ENCODE measurements around the gene TUBB4B.

TUBB4B gene

DNA sequence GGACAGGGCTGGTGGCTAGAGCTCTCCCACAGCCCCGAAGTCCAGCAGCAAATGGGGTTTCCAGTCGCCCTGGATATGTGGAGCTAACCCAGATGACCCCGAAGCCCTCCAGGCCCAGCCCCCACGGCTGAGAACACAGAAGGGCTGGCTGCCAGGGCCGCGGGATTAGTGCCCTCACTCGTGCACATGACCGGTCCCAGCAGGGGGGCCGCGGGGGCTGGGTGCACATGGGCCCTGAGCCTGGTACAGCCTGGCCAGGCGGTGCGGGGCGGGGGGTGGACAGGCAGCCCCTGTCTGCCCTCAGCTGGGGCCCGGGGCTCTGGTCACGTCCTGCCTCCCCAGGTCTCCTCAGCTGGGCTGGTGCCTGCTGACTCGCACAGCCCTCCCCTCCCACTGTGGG lies 46.7 kb upstream of the TUBB4B start (continued):
- TF ChIP-seq BCL11B (tag by site-specific recombination; IDR thresholded peaks at IDR 0.05; ENCODE audit: low read depth), result peak; percentile 2; the same call in 1 of the 2 replicates
- no peak for TF ChIP-seq ZNF416 (tag by site-specific recombination; IDR thresholded peaks at IDR 0.05)
- TF ChIP-seq, protein P1, sequence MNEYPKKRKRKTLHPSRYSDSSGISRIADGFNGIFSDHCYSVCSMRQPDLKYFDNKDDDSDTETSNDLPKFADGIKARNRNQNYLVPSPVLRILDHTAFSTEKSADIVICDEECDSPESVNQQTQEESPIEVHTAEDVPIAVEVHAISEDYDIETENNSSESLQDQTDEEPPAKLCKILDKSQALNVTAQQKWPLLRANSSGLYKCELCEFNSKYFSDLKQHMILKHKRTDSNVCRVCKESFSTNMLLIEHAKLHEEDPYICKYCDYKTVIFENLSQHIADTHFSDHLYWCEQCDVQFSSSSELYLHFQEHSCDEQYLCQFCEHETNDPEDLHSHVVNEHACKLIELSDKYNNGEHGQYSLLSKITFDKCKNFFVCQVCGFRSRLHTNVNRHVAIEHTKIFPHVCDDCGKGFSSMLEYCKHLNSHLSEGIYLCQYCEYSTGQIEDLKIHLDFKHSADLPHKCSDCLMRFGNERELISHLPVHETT (tag by site-specific recombination; IDR thresholded peaks at IDR 0.05), result no peak
- TF ChIP-seq, protein P2, sequence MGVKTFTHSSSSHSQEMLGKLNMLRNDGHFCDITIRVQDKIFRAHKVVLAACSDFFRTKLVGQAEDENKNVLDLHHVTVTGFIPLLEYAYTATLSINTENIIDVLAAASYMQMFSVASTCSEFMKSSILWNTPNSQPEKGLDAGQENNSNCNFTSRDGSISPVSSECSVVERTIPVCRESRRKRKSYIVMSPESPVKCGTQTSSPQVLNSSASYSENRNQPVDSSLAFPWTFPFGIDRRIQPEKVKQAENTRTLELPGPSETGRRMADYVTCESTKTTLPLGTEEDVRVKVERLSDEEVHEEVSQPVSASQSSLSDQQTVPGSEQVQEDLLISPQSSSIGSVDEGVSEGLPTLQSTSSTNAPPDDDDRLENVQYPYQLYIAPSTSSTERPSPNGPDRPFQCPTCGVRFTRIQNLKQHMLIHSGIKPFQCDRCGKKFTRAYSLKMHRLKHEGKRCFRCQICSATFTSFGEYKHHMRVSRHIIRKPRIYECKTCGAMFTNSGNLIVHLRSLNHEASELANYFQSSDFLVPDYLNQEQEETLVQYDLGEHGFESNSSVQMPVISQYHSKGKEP (tag by site-specific recombination; IDR thresholded peaks at IDR 0.05), result no peak

DNA sequence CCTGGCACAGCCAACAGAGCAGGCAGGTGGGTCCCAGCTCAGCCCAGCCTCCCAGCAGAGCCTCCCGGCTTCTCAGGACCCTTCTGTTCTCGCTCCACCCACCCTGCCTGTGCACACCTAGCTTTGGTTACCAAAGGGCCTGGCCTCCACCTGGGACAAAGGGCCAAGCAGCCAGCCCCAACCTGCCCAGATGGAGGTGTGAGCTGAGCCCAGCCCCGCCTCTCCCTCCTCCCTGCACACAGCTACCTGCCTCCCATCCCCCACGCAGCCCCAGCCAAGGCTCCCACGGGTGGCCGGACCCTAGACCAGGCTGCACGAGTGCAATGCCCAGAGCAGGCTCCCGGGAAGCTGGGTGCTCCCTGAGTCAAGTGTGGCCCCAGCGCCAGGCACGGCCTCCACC lies 46.2 kb upstream of the TUBB4B start:
- H3K36me3 ChIP-seq (ENCODE audit: control insufficient read depth in 2 of 2, insufficient read depth in 1 of 2, low read length in 2 of 2), result peaks cover 0 to 27% of the 10 kb centered on the region in 2 experiments; a peak in 1 of 3 replicates
- H3K4me3 ChIP-seq (ENCODE audit: low read depth, low read length), result no peak overlapping the region
- H3K27ac ChIP-seq (ENCODE audit: extremely low read depth, low read depth, low read length), result no peak overlapping the region
- ChIA-PET POLR2A (interaction anchor here (0.6 to 3.1 kb wide), 9 partner anchors 15 to 65 kb away, joined by 3 to 18 read pairs (median 4); partner anchors contain the start of gene TUBB4B), CTCF (interaction anchor here (0.6 to 1.9 kb wide), 10 partner anchors 12 to 166 kb away, joined by 3 to 10 read pairs (median 4); partner anchors contain the start of gene RNF224)
- no peaks in the 10 kb centered on the region for H3K9me3 ChIP-seq (ENCODE audit: control insufficient read depth, insufficient read depth, low read depth, low read length)
- peaks cover 6% of the 10 kb centered on the region; the same call in 1 of the 2 replicates for H3K4me1 ChIP-seq (ENCODE audit: control insufficient read depth, insufficient read depth, low read length)
- TF ChIP-seq, protein P3, sequence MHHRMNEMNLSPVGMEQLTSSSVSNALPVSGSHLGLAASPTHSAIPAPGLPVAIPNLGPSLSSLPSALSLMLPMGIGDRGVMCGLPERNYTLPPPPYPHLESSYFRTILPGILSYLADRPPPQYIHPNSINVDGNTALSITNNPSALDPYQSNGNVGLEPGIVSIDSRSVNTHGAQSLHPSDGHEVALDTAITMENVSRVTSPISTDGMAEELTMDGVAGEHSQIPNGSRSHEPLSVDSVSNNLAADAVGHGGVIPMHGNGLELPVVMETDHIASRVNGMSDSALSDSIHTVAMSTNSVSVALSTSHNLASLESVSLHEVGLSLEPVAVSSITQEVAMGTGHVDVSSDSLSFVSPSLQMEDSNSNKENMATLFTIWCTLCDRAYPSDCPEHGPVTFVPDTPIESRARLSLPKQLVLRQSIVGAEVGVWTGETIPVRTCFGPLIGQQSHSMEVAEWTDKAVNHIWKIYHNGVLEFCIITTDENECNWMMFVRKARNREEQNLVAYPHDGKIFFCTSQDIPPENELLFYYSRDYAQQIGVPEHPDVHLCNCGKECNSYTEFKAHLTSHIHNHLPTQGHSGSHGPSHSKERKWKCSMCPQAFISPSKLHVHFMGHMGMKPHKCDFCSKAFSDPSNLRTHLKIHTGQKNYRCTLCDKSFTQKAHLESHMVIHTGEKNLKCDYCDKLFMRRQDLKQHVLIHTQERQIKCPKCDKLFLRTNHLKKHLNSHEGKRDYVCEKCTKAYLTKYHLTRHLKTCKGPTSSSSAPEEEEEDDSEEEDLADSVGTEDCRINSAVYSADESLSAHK (tag by site-specific recombination; IDR thresholded peaks at IDR 0.05), result no peak
- no peak for TF ChIP-seq ZNF341 (tag by site-specific recombination; IDR thresholded peaks at IDR 0.05; ENCODE audit: low read depth)
- peak; percentile 14; the same call in 1 of the 2 replicates for TF ChIP-seq BCL11B (tag by site-specific recombination; IDR thresholded peaks at IDR 0.05; ENCODE audit: low read depth)
- TF ChIP-seq ZNF558 (tag by site-specific recombination; IDR thresholded peaks at IDR 0.05), result no peak
- no peak for TF ChIP-seq ZNF621 (tag by site-specific recombination; IDR thresholded peaks at IDR 0.05)
- TF ChIP-seq, protein P4, sequence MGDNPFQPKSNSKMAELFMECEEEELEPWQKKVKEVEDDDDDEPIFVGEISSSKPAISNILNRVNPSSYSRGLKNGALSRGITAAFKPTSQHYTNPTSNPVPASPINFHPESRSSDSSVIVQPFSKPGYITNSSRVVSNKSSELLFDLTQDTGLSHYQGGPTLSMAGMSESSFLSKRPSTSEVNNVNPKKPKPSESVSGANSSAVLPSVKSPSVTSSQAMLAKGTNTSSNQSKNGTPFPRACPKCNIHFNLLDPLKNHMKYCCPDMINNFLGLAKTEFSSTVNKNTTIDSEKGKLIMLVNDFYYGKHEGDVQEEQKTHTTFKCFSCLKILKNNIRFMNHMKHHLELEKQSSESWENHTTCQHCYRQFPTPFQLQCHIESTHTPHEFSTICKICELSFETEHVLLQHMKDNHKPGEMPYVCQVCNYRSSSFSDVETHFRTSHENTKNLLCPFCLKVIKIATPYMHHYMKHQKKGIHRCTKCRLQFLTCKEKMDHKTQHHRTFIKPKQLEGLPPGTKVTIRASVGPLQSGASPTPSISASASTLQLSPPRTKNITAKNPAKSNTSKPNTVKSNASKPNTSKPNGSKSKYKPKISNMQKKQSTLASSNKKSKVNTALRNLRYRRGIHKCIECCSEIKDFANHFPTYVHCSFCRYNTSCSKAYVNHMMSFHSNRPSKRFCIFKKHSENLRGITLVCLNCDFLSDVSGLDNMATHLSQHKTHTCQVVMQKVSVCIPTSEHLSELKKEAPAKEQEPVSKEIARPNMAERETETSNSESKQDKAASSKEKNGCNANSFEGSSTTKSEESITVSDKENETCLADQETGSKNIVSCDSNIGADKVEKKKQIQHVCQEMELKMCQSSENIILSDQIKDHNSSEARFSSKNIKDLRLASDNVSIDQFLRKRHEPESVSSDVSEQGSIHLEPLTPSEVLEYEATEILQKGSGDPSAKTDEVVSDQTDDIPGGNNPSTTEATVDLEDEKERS (tag by site-specific recombination; IDR thresholded peaks at IDR 0.05), result no peak
- no peak for TF ChIP-seq ZNF830 (tag by site-specific recombination; IDR thresholded peaks at IDR 0.05; ENCODE audit: low read depth)
- TF ChIP-seq HOXD13 (CRISPR knock-in tag; IDR thresholded peaks at IDR 0.05; ENCODE audit: borderline replicate concordance), result no peak
- no peak for TF ChIP-seq ZNF366 (tag by site-specific recombination; conservative IDR thresholded peaks at IDR 0.05)
- TF ChIP-seq KLF8 (tag by site-specific recombination; IDR thresholded peaks at IDR 0.05), result peak; percentile 46; the same call in 1 of the 2 replicates
- TF ChIP-seq ZNF335 (tag by site-specific recombination; conservative IDR thresholded peaks at IDR 0.05), result no peak
- no peak for TF ChIP-seq ZNF214 (tag by site-specific recombination; IDR thresholded peaks at IDR 0.05; ENCODE audit: borderline replicate concordance)
- no peak for TF ChIP-seq ZEB2 (tag by site-specific recombination; IDR thresholded peaks at IDR 0.05)
- TF ChIP-seq SP2 (tag by site-specific recombination; IDR thresholded peaks at IDR 0.05), result peak; percentile 32; the same call in 1 of the 2 replicates
- TF ChIP-seq, protein P5, sequence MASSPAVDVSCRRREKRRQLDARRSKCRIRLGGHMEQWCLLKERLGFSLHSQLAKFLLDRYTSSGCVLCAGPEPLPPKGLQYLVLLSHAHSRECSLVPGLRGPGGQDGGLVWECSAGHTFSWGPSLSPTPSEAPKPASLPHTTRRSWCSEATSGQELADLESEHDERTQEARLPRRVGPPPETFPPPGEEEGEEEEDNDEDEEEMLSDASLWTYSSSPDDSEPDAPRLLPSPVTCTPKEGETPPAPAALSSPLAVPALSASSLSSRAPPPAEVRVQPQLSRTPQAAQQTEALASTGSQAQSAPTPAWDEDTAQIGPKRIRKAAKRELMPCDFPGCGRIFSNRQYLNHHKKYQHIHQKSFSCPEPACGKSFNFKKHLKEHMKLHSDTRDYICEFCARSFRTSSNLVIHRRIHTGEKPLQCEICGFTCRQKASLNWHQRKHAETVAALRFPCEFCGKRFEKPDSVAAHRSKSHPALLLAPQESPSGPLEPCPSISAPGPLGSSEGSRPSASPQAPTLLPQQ (tag by site-specific recombination; IDR thresholded peaks at IDR 0.05), result peak; percentile 38; the same call in 1 of the 2 replicates
- no peak for TF ChIP-seq ZNF660 (tag by site-specific recombination; IDR thresholded peaks at IDR 0.05)
- TF ChIP-seq ZNF610 (tag by site-specific recombination; IDR thresholded peaks at IDR 0.05; ENCODE audit: borderline replicate concordance), result no peak
- TF ChIP-seq ZNF529 (tag by site-specific recombination; IDR thresholded peaks at IDR 0.05; ENCODE audit: insufficient replicate concordance), result no peak
- TF ChIP-seq, protein P6, sequence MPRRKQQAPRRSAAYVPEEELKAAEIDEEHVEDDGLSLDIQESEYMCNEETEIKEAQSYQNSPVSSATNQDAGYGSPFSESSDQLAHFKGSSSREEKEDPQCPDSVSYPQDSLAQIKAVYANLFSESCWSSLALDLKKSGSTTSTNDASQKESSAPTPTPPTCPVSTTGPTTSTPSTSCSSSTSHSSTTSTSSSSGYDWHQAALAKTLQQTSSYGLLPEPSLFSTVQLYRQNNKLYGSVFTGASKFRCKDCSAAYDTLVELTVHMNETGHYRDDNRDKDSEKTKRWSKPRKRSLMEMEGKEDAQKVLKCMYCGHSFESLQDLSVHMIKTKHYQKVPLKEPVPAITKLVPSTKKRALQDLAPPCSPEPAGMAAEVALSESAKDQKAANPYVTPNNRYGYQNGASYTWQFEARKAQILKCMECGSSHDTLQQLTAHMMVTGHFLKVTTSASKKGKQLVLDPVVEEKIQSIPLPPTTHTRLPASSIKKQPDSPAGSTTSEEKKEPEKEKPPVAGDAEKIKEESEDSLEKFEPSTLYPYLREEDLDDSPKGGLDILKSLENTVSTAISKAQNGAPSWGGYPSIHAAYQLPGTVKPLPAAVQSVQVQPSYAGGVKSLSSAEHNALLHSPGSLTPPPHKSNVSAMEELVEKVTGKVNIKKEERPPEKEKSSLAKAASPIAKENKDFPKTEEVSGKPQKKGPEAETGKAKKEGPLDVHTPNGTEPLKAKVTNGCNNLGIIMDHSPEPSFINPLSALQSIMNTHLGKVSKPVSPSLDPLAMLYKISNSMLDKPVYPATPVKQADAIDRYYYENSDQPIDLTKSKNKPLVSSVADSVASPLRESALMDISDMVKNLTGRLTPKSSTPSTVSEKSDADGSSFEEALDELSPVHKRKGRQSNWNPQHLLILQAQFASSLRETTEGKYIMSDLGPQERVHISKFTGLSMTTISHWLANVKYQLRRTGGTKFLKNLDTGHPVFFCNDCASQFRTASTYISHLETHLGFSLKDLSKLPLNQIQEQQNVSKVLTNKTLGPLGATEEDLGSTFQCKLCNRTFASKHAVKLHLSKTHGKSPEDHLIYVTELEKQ (tag by site-specific recombination; IDR thresholded peaks at IDR 0.05; ENCODE audit: borderline replicate concordance), result no peak

All from HEK293 (cell line).